ENCODE results near the gene TIGD1. TPM values are rescaled to one million over a fixed set of nuclear protein-coding genes. Genes with fewer than 3 reads are reported as not detected.

Gene TIGD1
- total and polyA plus RNA-seq, 2 of the 13 experiments (the other 11 are each of a cell fraction or from before 2014, with no cell fraction given) = 3.5 to 9.5 TPM

DNA sequence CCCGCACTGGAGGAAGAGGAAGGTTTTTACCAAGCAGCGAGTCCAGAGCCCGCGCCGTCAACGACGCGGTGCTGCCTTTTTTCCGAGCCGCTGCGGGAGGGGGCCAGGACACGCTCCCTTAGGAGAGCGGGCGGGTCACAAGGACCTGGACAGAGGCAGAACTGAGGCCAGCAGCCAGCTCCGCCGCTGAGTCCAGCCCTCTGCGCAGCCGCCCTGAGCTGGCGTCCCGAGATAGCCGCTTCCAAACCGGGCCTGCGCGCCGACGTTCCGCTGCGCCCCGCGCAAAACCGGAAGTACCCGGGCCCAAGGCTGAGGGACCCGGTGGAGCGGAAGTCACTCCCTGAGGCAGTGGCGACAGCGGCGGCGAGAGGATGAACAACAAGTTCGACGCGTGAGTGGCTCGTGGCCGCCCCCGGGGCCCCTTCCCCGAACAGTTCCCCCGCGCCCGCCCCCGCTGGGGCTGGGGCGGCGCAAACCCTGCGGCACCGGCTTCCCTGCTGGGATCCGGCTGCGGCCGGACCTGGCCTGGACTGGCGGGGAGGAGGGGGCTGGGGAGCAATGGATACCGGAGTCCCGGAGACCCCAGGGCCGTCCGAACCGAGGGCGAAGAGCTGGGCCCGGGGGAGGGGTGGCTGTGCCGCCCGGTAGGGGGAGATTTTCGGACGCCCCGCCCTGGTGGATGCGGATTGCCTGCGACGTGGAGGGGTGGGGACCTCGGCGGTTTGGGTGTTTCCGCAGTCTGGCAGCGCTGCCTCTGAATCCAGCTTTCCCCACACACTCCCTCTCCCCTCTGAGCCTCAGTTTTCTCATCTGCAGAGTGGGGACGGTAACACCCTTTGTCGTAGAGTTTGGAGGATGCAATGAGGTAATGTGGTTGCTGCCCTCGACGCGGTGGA lies at the start of gene TIGD1, which contains the start of gene EIF4E2 (continued):
- TF ChIP-seq, protein P1, sequence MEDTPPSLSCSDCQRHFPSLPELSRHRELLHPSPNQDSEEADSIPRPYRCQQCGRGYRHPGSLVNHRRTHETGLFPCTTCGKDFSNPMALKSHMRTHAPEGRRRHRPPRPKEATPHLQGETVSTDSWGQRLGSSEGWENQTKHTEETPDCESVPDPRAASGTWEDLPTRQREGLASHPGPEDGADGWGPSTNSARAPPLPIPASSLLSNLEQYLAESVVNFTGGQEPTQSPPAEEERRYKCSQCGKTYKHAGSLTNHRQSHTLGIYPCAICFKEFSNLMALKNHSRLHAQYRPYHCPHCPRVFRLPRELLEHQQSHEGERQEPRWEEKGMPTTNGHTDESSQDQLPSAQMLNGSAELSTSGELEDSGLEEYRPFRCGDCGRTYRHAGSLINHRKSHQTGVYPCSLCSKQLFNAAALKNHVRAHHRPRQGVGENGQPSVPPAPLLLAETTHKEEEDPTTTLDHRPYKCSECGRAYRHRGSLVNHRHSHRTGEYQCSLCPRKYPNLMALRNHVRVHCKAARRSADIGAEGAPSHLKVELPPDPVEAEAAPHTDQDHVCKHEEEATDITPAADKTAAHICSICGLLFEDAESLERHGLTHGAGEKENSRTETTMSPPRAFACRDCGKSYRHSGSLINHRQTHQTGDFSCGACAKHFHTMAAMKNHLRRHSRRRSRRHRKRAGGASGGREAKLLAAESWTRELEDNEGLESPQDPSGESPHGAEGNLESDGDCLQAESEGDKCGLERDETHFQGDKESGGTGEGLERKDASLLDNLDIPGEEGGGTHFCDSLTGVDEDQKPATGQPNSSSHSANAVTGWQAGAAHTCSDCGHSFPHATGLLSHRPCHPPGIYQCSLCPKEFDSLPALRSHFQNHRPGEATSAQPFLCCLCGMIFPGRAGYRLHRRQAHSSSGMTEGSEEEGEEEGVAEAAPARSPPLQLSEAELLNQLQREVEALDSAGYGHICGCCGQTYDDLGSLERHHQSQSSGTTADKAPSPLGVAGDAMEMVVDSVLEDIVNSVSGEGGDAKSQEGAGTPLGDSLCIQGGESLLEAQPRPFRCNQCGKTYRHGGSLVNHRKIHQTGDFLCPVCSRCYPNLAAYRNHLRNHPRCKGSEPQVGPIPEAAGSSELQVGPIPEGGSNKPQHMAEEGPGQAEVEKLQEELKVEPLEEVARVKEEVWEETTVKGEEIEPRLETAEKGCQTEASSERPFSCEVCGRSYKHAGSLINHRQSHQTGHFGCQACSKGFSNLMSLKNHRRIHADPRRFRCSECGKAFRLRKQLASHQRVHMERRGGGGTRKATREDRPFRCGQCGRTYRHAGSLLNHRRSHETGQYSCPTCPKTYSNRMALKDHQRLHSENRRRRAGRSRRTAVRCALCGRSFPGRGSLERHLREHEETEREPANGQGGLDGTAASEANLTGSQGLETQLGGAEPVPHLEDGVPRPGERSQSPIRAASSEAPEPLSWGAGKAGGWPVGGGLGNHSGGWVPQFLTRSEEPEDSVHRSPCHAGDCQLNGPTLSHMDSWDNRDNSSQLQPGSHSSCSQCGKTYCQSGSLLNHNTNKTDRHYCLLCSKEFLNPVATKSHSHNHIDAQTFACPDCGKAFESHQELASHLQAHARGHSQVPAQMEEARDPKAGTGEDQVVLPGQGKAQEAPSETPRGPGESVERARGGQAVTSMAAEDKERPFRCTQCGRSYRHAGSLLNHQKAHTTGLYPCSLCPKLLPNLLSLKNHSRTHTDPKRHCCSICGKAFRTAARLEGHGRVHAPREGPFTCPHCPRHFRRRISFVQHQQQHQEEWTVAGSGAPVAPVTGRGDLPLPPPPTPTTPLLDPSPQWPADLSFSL (CRISPR knock-in tag; IDR thresholded peaks at IDR 0.05) = peak; percentile 77
- TF ChIP-seq ZNF180 (CRISPR knock-in tag; IDR thresholded peaks at IDR 0.05; ENCODE audit: borderline replicate concordance, low read depth) (0 out of 2 replicates have a peak, but pooled peaks have one; percentile 88), ZNF274 (CRISPR knock-in tag; IDR thresholded peaks at IDR 0.05) (peak; percentile 99)
- TF ChIP-seq, protein P2, sequence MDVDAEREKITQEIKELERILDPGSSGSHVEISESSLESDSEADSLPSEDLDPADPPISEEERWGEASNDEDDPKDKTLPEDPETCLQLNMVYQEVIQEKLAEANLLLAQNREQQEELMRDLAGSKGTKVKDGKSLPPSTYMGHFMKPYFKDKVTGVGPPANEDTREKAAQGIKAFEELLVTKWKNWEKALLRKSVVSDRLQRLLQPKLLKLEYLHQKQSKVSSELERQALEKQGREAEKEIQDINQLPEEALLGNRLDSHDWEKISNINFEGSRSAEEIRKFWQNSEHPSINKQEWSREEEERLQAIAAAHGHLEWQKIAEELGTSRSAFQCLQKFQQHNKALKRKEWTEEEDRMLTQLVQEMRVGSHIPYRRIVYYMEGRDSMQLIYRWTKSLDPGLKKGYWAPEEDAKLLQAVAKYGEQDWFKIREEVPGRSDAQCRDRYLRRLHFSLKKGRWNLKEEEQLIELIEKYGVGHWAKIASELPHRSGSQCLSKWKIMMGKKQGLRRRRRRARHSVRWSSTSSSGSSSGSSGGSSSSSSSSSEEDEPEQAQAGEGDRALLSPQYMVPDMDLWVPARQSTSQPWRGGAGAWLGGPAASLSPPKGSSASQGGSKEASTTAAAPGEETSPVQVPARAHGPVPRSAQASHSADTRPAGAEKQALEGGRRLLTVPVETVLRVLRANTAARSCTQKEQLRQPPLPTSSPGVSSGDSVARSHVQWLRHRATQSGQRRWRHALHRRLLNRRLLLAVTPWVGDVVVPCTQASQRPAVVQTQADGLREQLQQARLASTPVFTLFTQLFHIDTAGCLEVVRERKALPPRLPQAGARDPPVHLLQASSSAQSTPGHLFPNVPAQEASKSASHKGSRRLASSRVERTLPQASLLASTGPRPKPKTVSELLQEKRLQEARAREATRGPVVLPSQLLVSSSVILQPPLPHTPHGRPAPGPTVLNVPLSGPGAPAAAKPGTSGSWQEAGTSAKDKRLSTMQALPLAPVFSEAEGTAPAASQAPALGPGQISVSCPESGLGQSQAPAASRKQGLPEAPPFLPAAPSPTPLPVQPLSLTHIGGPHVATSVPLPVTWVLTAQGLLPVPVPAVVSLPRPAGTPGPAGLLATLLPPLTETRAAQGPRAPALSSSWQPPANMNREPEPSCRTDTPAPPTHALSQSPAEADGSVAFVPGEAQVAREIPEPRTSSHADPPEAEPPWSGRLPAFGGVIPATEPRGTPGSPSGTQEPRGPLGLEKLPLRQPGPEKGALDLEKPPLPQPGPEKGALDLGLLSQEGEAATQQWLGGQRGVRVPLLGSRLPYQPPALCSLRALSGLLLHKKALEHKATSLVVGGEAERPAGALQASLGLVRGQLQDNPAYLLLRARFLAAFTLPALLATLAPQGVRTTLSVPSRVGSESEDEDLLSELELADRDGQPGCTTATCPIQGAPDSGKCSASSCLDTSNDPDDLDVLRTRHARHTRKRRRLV (CRISPR knock-in tag; IDR thresholded peaks at IDR 0.05) = peak; percentile 95; the same call in 1 of the 2 replicates
- TF ChIP-seq, protein P3, sequence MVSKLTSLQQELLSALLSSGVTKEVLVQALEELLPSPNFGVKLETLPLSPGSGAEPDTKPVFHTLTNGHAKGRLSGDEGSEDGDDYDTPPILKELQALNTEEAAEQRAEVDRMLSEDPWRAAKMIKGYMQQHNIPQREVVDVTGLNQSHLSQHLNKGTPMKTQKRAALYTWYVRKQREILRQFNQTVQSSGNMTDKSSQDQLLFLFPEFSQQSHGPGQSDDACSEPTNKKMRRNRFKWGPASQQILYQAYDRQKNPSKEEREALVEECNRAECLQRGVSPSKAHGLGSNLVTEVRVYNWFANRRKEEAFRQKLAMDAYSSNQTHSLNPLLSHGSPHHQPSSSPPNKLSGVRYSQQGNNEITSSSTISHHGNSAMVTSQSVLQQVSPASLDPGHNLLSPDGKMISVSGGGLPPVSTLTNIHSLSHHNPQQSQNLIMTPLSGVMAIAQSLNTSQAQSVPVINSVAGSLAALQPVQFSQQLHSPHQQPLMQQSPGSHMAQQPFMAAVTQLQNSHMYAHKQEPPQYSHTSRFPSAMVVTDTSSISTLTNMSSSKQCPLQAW (CRISPR knock-in tag; IDR thresholded peaks at IDR 0.05) = peak; percentile 98
- TF ChIP-seq, protein P4, sequence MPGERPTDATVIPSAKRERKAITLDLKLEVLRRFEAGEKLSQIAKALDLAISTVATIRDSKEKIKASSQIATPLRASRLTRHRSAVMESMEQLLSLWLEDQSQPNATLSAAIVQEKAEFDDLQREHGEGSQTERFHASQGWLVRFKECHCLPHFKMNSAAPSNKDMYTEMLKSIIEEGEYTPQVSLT (CRISPR knock-in tag; IDR thresholded peaks at IDR 0.05; ENCODE audit: borderline replicate concordance, low read depth) = peak; percentile 98
- TF ChIP-seq, protein P5, sequence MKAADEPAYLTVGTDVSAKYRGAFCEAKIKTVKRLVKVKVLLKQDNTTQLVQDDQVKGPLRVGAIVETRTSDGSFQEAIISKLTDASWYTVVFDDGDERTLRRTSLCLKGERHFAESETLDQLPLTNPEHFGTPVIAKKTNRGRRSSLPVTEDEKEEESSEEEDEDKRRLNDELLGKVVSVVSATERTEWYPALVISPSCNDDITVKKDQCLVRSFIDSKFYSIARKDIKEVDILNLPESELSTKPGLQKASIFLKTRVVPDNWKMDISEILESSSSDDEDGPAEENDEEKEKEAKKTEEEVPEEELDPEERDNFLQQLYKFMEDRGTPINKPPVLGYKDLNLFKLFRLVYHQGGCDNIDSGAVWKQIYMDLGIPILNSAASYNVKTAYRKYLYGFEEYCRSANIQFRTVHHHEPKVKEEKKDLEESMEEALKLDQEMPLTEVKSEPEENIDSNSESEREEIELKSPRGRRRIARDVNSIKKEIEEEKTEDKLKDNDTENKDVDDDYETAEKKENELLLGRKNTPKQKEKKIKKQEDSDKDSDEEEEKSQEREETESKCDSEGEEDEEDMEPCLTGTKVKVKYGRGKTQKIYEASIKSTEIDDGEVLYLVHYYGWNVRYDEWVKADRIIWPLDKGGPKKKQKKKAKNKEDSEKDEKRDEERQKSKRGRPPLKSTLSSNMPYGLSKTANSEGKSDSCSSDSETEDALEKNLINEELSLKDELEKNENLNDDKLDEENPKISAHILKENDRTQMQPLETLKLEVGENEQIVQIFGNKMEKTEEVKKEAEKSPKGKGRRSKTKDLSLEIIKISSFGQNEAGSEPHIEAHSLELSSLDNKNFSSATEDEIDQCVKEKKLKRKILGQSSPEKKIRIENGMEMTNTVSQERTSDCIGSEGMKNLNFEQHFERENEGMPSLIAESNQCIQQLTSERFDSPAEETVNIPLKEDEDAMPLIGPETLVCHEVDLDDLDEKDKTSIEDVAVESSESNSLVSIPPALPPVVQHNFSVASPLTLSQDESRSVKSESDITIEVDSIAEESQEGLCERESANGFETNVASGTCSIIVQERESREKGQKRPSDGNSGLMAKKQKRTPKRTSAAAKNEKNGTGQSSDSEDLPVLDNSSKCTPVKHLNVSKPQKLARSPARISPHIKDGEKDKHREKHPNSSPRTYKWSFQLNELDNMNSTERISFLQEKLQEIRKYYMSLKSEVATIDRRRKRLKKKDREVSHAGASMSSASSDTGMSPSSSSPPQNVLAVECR (CRISPR knock-in tag; IDR thresholded peaks at IDR 0.05; ENCODE audit: borderline replicate concordance) = peak; percentile 95; the same call in 1 of the 2 replicates
